Small intestine (tissue), 16 donors: ENCODE measurements around the gene GRM5. TPM values are rescaled to one million over a fixed set of nuclear protein-coding genes. Genes with fewer than 3 reads are reported as not detected.
"Not testable (repeated sequence)": the region's sequence is repeated elsewhere in the genome, so short reads cannot be mapped to it uniquely, and the experiment has no call there.

ENCODE experiments used
- DNase-seq, 2 donors: peaks; one replicate each; pipeline versions ENCODE4 v3.0.0 to v3.0.0-alpha.2; 2013
- FAIRE-seq: peaks from 2 replicates; lab custom pipeline; 2012; peaks lifted over from hg19 to GRCh38; lab: Jason Lieb, UNC
- H3K27ac ChIP-seq, 3 donors: one replicate each; pipeline ENCODE4 v1.5.1; 2013; ENCODE audit warnings: low read length in 2 of 3, mild to moderate bottlenecking in 2 of 3, control low read depth in 1 of 3, inconsistent platforms in 1 of 3, low read depth in 1 of 3, moderate library complexity in 1 of 3
- H3K27me3 ChIP-seq, 3 donors: one replicate each; pipeline ENCODE4 v1.6.1; 2013; ENCODE audit warnings: low read length in 3 of 3, inconsistent platforms in 1 of 3; ENCODE audit not compliant: control insufficient read depth in 3 of 3, insufficient read depth in 3 of 3
- H3K36me3 ChIP-seq, 3 donors: one replicate each; pipeline ENCODE4 v1.6.1; 2013; ENCODE audit warnings: low read length in 3 of 3, inconsistent platforms in 1 of 3, low read depth in 1 of 3, mild to moderate bottlenecking in 1 of 3, moderate library complexity in 1 of 3; ENCODE audit not compliant: control insufficient read depth in 3 of 3, insufficient read depth in 2 of 3
- H3K4me1 ChIP-seq, 3 donors: one replicate each; pipeline ENCODE4 v1.6.1; 2013; ENCODE audit warnings: low read length in 2 of 3, inconsistent platforms in 1 of 3, low read depth in 1 of 3, mild to moderate bottlenecking in 1 of 3, moderate library complexity in 1 of 3; ENCODE audit not compliant: control insufficient read depth in 3 of 3, insufficient read depth in 2 of 3
- H3K4me3 ChIP-seq, 3 donors: one replicate each; pipeline ENCODE4 v1.5.1; 2013; ENCODE audit warnings: low read length in 3 of 3, control low read depth in 1 of 3, inconsistent platforms in 1 of 3, low read depth in 1 of 3, mild to moderate bottlenecking in 1 of 3, moderate library complexity in 1 of 3
- H3K9me3 ChIP-seq, 2 donors: one replicate each; pipeline ENCODE4 v1.6.1; 2013; ENCODE audit warnings: low read depth in 1 of 2, low read length in 1 of 2; ENCODE audit not compliant: control insufficient read depth in 2 of 2, insufficient read depth in 1 of 2
- WGBS, 3 donors: extraction: QIAGEN DNeasy Blood & Tissue Kit; methylation state at CpG; one replicate each; pipeline ENCODE4 v1.1.7; 2013; 5-methylcytosine and 5-hydroxymethylcytosine counted together
- long read RNA-seq, 10 donors: transcript quantifications; one replicate each; lab custom pipeline, GENCODE V29; 2026
- polyA plus RNA-seq, 4 donors: library from polyadenylated mRNA; stranded (reverse) in 3 of 4; unstranded in 1 of 4; fragments of 200-250 nt in 3 of 4; fragments of 120-200 nt in 1 of 4; gene quantifications; one replicate each; pipeline versions ENCODE4 v1.2.1 to v1.2.3, GENCODE V29; 2013
- donor health status: healthy with polysubstance abuse.
- donor health status: control.
- donor health status: control.
- donor health status: Bipolar disorder and iron deficiency.
- donor health status: healthy.

The GRM5 gene
- under 1 TPM in 1 of 4 donors, not detected in 3; 0.01 TPM for polyA plus RNA-seq
- long read RNA-seq, donor 1 = 0 reads
- long read RNA-seq, donor 2 = 0 reads
- long read RNA-seq, donor 3 = 0 reads
- long read RNA-seq, donor 4 = 0 reads
- long read RNA-seq, donor 5 = 0 reads
- long read RNA-seq, donor 6 = 0 reads
- long read RNA-seq, donor 7 = 0 reads
- long read RNA-seq, donor 8 = 0 reads
- long read RNA-seq, donor 9 = 0 reads
- long read RNA-seq, donor 10 = 0 reads

- H3K36me3 ChIP-seq, FAIRE-seq: not testable (repeated sequence)
These were observed at the start of gene GRM5 for GRCh38 chr11:89065651-89066201. Gene GRM5, minus strand, starts transcription at chr11:89065982. Its CDS starts 18,110 bp downstream, at chr11:89047872.

GRCh38 chr11:89097956-89098355, 32.2 kb upstream of the GRM5 start:
- not testable (repeated sequence) for H3K27me3 ChIP-seq, H3K9me3 ChIP-seq, H3K36me3 ChIP-seq, H3K4me1 ChIP-seq, H3K27ac ChIP-seq, H3K4me3 ChIP-seq
- FAIRE-seq (peak; percentile 30), DNase-seq (peak; percentile 1 to 12)
- WGBS, 3 donors = 87 to 90% (median 90%) methylated on average over 1 of the region's 1 CpG

More at GRCh38 chr11:89065651-89066201, at the start of gene GRM5:
- H3K4me1 ChIP-seq, H3K27ac ChIP-seq, DNase-seq, H3K9me3 ChIP-seq, H3K4me3 ChIP-seq: not testable (repeated sequence)
- WGBS, 3 donors = 7 to 23% (median 17%) methylated on average over 37 to 47 of the region's 47 CpGs
- H3K27me3 ChIP-seq = peaks cover 2 to 19% (median 6%) of the 10 kb centered on the region in 3 donors

- H3K4me1 ChIP-seq, DNase-seq, H3K27me3 ChIP-seq, H3K9me3 ChIP-seq, H3K36me3 ChIP-seq, H3K4me3 ChIP-seq, H3K27ac ChIP-seq, FAIRE-seq: not testable (repeated sequence)
- WGBS, 3 donors = 26 to 41% (median 26%) methylated on average over 2 of the region's 2 CpGs
These were observed 28.0 kb upstream of the GRM5 start for GRCh38 chr11:89093806-89094205.

- not testable (repeated sequence) for H3K27ac ChIP-seq, H3K36me3 ChIP-seq, DNase-seq, FAIRE-seq, H3K4me3 ChIP-seq, H3K9me3 ChIP-seq, H3K4me1 ChIP-seq, H3K27me3 ChIP-seq
- 49 to 70% (median 63%) methylated on average over 3 of the region's 3 CpGs for WGBS, 3 donors
These were observed 19.2 kb upstream of the GRM5 start for GRCh38 chr11:89084951-89085350.

DNA sequence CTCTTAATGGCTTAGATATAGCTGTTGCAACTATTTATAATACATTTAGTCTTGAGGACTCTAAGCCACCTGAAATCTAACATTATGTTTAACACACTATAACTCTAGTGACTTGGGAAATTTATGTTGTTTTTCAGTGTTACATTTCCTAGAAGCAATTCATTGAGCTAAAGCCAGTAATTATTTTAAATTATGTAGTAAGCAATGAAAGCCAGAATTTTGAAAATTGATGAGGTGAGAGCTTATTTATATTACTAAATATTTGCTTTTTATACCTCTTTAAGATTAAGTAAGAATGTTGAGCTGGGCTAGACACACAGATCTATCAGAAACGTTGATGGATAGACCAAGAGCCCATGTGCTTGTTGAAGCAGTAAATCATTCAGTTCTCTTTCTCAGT, 5.1 kb upstream of the GRM5 start:
- not testable (repeated sequence) for H3K27me3 ChIP-seq, H3K36me3 ChIP-seq, H3K4me1 ChIP-seq, DNase-seq, H3K27ac ChIP-seq, H3K9me3 ChIP-seq, FAIRE-seq, H3K4me3 ChIP-seq
- 21 to 54% (median 30%) methylated on average over 1 of the region's 1 CpG for WGBS, 3 donors

DNA sequence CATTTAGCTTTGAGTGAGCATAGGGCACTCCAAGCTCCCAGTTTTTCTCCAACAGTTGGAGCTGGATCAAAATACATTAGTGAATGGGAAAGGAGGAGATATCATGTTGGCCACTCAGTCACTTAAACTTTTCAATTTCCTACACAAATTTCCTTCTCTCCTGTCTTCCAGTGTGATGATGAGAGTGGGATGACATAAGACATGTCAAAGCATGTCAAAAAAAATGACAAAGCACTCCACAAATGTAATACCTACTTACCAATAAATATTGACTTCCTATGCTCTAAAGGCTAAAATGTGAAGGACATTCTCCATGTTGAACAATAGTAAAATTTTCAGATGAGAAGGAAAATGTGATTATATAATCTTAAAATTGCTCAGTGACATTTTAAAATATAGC, 1.5 kb upstream of the GRM5 start:
- no peaks in the 10 kb centered on the region for H3K9me3 ChIP-seq
- no peaks in the 10 kb centered on the region for H3K36me3 ChIP-seq
- no peak for FAIRE-seq
- no peak overlapping the region for H3K27ac ChIP-seq
- no peaks in the 10 kb centered on the region for H3K4me1 ChIP-seq
- no peak for DNase-seq
- H3K27me3 ChIP-seq = peaks cover 2 to 17% (median 6%) of the 10 kb centered on the region in 3 donors
- no peak overlapping the region for H3K4me3 ChIP-seq

- FAIRE-seq = no peak
- H3K36me3 ChIP-seq = no peaks in the 10 kb centered on the region
- H3K27me3 ChIP-seq = peaks cover 2 to 19% (median 6%) of the 10 kb centered on the region in 3 donors
- H3K27ac ChIP-seq = no peak overlapping the region
- H3K4me1 ChIP-seq = no peaks in the 10 kb centered on the region
- no peak overlapping the region for H3K4me3 ChIP-seq
- WGBS, 3 donors = 30 to 33% (median 32%) methylated on average over 6 of the region's 6 CpGs
- H3K9me3 ChIP-seq = no peaks in the 10 kb centered on the region
- DNase-seq = no peak
These were observed 716 bp downstream of the GRM5 start for GRCh38 chr11:89065066-89065465.

DNA sequence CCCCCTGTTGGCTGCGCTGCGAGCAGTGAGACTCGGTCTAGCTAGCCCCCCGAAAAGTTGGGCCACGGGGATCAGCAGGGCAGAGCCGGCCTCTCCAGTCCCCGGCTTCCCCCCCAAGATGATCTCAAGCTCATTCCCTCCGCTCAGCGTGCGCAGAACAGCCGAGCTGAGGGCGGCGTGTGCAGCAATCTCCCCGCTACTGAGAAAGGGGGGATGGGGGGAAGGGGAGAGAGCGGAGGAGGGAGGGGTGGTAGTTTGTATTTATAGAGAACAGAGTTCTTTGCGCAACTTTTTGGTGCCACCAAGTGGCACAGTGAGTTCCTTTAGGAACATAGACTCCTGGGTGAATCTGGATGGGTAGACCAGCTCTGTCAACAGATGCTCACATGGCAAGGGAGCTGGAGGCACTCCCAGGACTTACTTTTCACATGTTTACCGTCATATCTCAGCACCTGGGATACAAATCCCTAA, 2.3 kb downstream of the GRM5 start:
- H3K36me3 ChIP-seq, H3K27ac ChIP-seq, H3K9me3 ChIP-seq, DNase-seq, H3K4me3 ChIP-seq, H3K4me1 ChIP-seq, FAIRE-seq: not testable (repeated sequence)
- 8 to 17% (median 15%) methylated on average over 16 to 17 of the region's 17 CpGs for WGBS, 3 donors
- H3K27me3 ChIP-seq = peaks cover 2 to 19% (median 6%) of the 10 kb centered on the region in 3 donors
